ENCODE data around the gene RIC3. TPM values are rescaled to one million over a fixed set of nuclear protein-coding genes. Genes with fewer than 3 reads are reported as not detected.

The RIC3 gene
- total RNA-seq, 1 donor from 2014 or later, result 3.0 TPM

DNA sequence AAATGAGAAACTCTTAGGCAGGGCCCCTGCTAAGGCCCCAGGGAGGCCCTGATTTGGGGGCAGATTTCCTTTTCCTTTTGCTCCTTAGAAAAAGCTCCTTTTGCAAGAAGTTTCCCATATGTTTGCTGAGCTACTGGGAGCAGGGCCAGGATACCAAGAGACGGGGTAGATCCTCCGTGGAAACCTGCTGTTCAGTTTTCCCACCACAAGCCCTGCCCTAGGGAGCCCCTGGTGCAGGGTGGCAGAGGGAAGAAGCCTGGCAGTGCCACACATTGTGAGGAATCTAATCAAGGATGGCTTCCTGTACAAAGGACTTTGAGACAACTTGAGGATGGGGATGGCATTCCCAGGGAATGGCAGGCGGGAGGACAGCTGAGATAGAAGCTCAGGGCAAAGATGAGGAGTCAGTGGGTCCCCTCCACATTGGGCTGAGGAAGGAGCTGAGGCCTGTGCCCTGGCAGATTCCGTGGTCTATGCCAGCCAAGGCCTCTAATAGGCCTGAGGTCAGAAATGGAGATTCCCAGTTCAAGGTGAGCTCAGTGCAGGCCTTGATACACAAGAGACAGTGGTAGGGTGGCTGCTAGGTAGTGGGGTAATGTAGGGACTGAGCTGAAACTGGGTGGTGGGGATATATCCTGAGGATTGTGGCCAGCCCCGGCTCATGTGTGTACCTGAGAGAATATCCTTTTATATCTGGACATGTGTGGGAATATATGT, 72.9 kb downstream of the RIC3 start:
- DNase-seq (ENCODE audit: low read depth) (no peak), FAIRE-seq (no peak)
- no peaks in the 10 kb centered on the region for H3K27me3 ChIP-seq (ENCODE audit: insufficient read depth, low read length)
- H3K27ac ChIP-seq (ENCODE audit: low read depth, low read length), result no peak overlapping the region
- H3K4me3 ChIP-seq (ENCODE audit: insufficient read depth, low read depth, low read length), result no peak overlapping the region
- TF ChIP-seq CTCF (IDR thresholded peaks at IDR 0.05; ENCODE audit: insufficient read depth, low read depth, low read length) (no peak), EZH2 (IDR thresholded peaks at IDR 0.05; ENCODE audit: insufficient read depth, low read length) (no peak)
- no peak overlapping the region for H3K4me2 ChIP-seq (ENCODE audit: low read length)
- Mint-ChIP-seq H3K4me3 (ENCODE audit: unreplicated experiment) (no peak overlapping the region), H3K27ac (ENCODE audit: unreplicated experiment) (no peak overlapping the region), H3K4me1 (ENCODE audit: low read depth, unreplicated experiment) (peaks cover 17% of the 10 kb centered on the region), H3K36me3 (ENCODE audit: low read depth, unreplicated experiment) (peaks cover 16% of the 10 kb centered on the region), H3K9me3 (ENCODE audit: unreplicated experiment) (no peaks in the 10 kb centered on the region), H3K27me3 (ENCODE audit: low read depth, unreplicated experiment) (peaks cover 2% of the 10 kb centered on the region)
- H3K9me3 ChIP-seq (ENCODE audit: insufficient read depth, low read depth, low read length), result no peaks in the 10 kb centered on the region
- H3K4me1 ChIP-seq (ENCODE audit: insufficient read depth, low read length), result peaks cover 13% of the 10 kb centered on the region
- H3K79me2 ChIP-seq (ENCODE audit: insufficient read depth, low read length), result no peaks in the 10 kb centered on the region
- no peak overlapping the region for H3K9ac ChIP-seq (ENCODE audit: low read length)
- H2AFZ ChIP-seq (ENCODE audit: low read depth, low read length), result no peak overlapping the region
- peaks cover 6% of the 10 kb centered on the region for H4K20me1 ChIP-seq (ENCODE audit: insufficient read depth, low read length)
- H3K36me3 ChIP-seq (ENCODE audit: insufficient read depth, low read length), result no peaks in the 10 kb centered on the region

- Histone ChIP-seq H3K9me3 (ENCODE audit: insufficient read depth, low read depth, low read length) (no peaks in the 10 kb centered on the region), H3K79me2 (ENCODE audit: insufficient read depth, low read length) (no peaks in the 10 kb centered on the region), H3K36me3 (ENCODE audit: insufficient read depth, low read length) (no peaks in the 10 kb centered on the region), H3K9ac (ENCODE audit: low read length) (no peak overlapping the region), H3K4me2 (ENCODE audit: low read length) (no peak overlapping the region), H3K27me3 (ENCODE audit: insufficient read depth, low read length) (no peaks in the 10 kb centered on the region), H3K27ac (ENCODE audit: low read depth, low read length) (no peak overlapping the region), H3K4me1 (ENCODE audit: insufficient read depth, low read length) (peaks cover 13% of the 10 kb centered on the region), H4K20me1 (ENCODE audit: insufficient read depth, low read length) (peaks cover 10% of the 10 kb centered on the region), H3K4me3 (ENCODE audit: insufficient read depth, low read depth, low read length) (no peak overlapping the region), H2AFZ (ENCODE audit: low read depth, low read length) (no peak overlapping the region)
- peaks cover 17% of the 10 kb centered on the region for H3K4me1 Mint-ChIP-seq (ENCODE audit: low read depth, unreplicated experiment)
- H3K36me3 Mint-ChIP-seq (ENCODE audit: low read depth, unreplicated experiment), result peaks cover 17% of the 10 kb centered on the region
- TF ChIP-seq CTCF (IDR thresholded peaks at IDR 0.05; ENCODE audit: insufficient read depth, low read depth, low read length) (no peak), EZH2 (IDR thresholded peaks at IDR 0.05; ENCODE audit: insufficient read depth, low read length) (no peak)
- FAIRE-seq (no peak), DNase-seq (ENCODE audit: low read depth) (no peak)
- H3K4me3 Mint-ChIP-seq (ENCODE audit: unreplicated experiment), result no peak overlapping the region
- H3K9me3 Mint-ChIP-seq (ENCODE audit: unreplicated experiment), result no peaks in the 10 kb centered on the region
- peaks cover 5% of the 10 kb centered on the region for H3K27me3 Mint-ChIP-seq (ENCODE audit: low read depth, unreplicated experiment)
- H3K27ac Mint-ChIP-seq (ENCODE audit: unreplicated experiment), result no peak overlapping the region
Observed at GRCh38 chr11:8095371-8095770, 73.5 kb downstream of the RIC3 start.

GRCh38 chr11:8094656-8095055, 74.2 kb downstream of the RIC3 start:
- no peak overlapping the region for H2AFZ ChIP-seq (ENCODE audit: low read depth, low read length)
- H4K20me1 ChIP-seq (ENCODE audit: insufficient read depth, low read length), result peaks cover 13% of the 10 kb centered on the region
- no peak overlapping the region for H3K27ac ChIP-seq (ENCODE audit: low read depth, low read length)
- no peak overlapping the region for H3K4me2 ChIP-seq (ENCODE audit: low read length)
- no peaks in the 10 kb centered on the region for H3K36me3 ChIP-seq (ENCODE audit: insufficient read depth, low read length)
- no peak overlapping the region for H3K9ac ChIP-seq (ENCODE audit: low read length)
- no peaks in the 10 kb centered on the region for H3K79me2 ChIP-seq (ENCODE audit: insufficient read depth, low read length)
- Mint-ChIP-seq H3K9me3 (ENCODE audit: unreplicated experiment) (no peaks in the 10 kb centered on the region), H3K36me3 (ENCODE audit: low read depth, unreplicated experiment) (peaks cover 17% of the 10 kb centered on the region), H3K4me3 (ENCODE audit: unreplicated experiment) (no peak overlapping the region), H3K27ac (ENCODE audit: unreplicated experiment) (no peak overlapping the region), H3K4me1 (ENCODE audit: low read depth, unreplicated experiment) (peaks cover 17% of the 10 kb centered on the region), H3K27me3 (ENCODE audit: low read depth, unreplicated experiment) (peaks cover 3% of the 10 kb centered on the region)
- TF ChIP-seq EZH2 (IDR thresholded peaks at IDR 0.05; ENCODE audit: insufficient read depth, low read length) (no peak), CTCF (IDR thresholded peaks at IDR 0.05; ENCODE audit: insufficient read depth, low read depth, low read length) (no peak)
- H3K4me1 ChIP-seq (ENCODE audit: insufficient read depth, low read length), result peaks cover 13% of the 10 kb centered on the region
- DNase-seq (ENCODE audit: low read depth), result no peak
- H3K27me3 ChIP-seq (ENCODE audit: insufficient read depth, low read length), result no peaks in the 10 kb centered on the region
- no peak overlapping the region for H3K4me3 ChIP-seq (ENCODE audit: insufficient read depth, low read depth, low read length)
- no peaks in the 10 kb centered on the region for H3K9me3 ChIP-seq (ENCODE audit: insufficient read depth, low read depth, low read length)
- FAIRE-seq, result no peak
